GM21529 (cell line): ENCODE measurements around the gene LBX1.

Experiments used
- ATAC-seq: cut with Tn5 transposase; IDR thresholded peaks from one replicate; pipeline ENCODE4 v1.9.1; 2021; ENCODE audit not compliant: unreplicated experiment

The LBX1 gene

GRCh38 chr10:101229266-101230182, at the start of gene LBX1:
LBX1 (minus strand) TSS chr10:101229463; CDS start chr10:101228815, 648 bp downstream.
- no peak for ATAC-seq

GRCh38 chr10:101273741-101274140, 44.5 kb upstream of the LBX1 start:
- ATAC-seq = no peak

- ATAC-seq = no peak
Measured at GRCh38 chr10:101273330-101273729, 44.1 kb upstream of the LBX1 start.

GRCh38 chr10:101272229-101272868, 43.1 kb upstream of the LBX1 start:
- ATAC-seq = no peak

- ATAC-seq = no peak
Measured at GRCh38 chr10:101270763-101271162, 41.5 kb upstream of the LBX1 start.

GRCh38 chr10:101267776-101268175, 38.5 kb upstream of the LBX1 start:
- no peak for ATAC-seq

- no peak for ATAC-seq
Measured at GRCh38 chr10:101267290-101267680, 38.0 kb upstream of the LBX1 start.

GRCh38 chr10:101266381-101267289, 37.4 kb upstream of the LBX1 start:
- ATAC-seq = no peak

- ATAC-seq = no peak
Measured at GRCh38 chr10:101263150-101263752, 34.0 kb upstream of the LBX1 start.

- ATAC-seq = no peak
Measured at GRCh38 chr10:101262147-101262546, 32.9 kb upstream of the LBX1 start.

- ATAC-seq = no peak
Measured at GRCh38 chr10:101261702-101262101, 32.4 kb upstream of the LBX1 start.

- no peak for ATAC-seq
Measured at GRCh38 chr10:101260764-101261481, 31.7 kb upstream of the LBX1 start.

GRCh38 chr10:101258179-101258885, 29.1 kb upstream of the LBX1 start:
- ATAC-seq = no peak

GRCh38 chr10:101257491-101257890, 28.2 kb upstream of the LBX1 start:
- ATAC-seq = no peak

- no peak for ATAC-seq
Measured at GRCh38 chr10:101257084-101257483, 27.8 kb upstream of the LBX1 start.

GRCh38 chr10:101256387-101256786, 27.1 kb upstream of the LBX1 start:
- no peak for ATAC-seq

- ATAC-seq = no peak
Measured at GRCh38 chr10:101250136-101250535, 20.9 kb upstream of the LBX1 start.

- ATAC-seq = no peak
Measured at GRCh38 chr10:101249171-101249581, 19.9 kb upstream of the LBX1 start.

GRCh38 chr10:101246639-101247038, 17.4 kb upstream of the LBX1 start:
- ATAC-seq = no peak
